CD1c-positive myeloid dendritic cell (primary cell): ENCODE data around the gene WDFY1.
A peak's percentile ranks its signal among the peaks of the same experiment; 100 is the strongest.
"Not testable (repeated sequence)": the region's sequence is repeated elsewhere in the genome, so short reads cannot be mapped to it uniquely, and the experiment has no call there.

Experiments
- DNase-seq: peaks from one replicate; pipeline ENCODE4 v3.0.0-alpha.2; 2016; ENCODE audit errors: extremely low spot score

WDFY1 gene

GRCh38 chr2:223896833-223897311, 48.3 kb downstream of the WDFY1 start:
- DNase-seq: peak; percentile 55

DNA sequence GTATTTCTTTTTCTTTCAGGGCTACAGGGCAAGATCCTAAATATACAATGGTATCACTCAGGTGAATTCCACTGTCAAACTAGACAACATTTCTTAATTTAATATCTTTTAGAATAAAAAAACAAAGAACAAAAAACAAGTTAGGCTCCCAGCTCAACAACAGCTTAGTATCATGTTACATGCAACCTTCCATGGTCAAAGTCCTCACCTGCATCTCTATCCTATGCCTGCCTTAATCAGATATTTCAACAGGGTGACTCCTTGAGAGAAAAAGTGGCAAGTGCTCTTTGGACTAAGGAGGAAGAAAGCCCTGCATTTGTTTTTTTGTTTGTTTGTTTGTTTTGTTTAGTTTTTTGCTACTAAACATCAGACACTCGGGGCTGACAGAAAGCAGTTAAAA, 50.2 kb downstream of the WDFY1 start:
- no peak for DNase-seq

DNA sequence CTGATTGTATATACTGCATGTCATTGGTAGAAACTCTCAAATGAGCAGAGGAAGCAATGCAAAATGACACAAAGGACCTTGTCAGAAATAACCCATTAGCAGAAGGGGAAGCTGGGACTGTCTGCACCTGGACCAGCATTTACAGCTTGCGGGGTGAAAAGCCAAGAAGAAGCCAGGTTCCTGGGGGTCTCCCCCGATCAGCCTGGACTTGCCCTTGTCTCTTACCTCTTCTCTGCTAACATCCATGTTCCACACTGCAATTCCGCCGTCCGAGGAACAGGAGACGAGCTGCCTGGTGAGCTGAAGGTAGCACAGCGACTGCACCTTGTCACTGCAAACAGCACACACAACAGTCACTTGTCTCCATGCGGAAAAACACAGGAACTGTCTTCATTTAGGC, 51.1 kb downstream of the WDFY1 start:
- DNase-seq: no peak

- peak; percentile 38 for DNase-seq
Observed at GRCh38 chr2:223890721-223891120, 54.4 kb downstream of the WDFY1 start.

DNA sequence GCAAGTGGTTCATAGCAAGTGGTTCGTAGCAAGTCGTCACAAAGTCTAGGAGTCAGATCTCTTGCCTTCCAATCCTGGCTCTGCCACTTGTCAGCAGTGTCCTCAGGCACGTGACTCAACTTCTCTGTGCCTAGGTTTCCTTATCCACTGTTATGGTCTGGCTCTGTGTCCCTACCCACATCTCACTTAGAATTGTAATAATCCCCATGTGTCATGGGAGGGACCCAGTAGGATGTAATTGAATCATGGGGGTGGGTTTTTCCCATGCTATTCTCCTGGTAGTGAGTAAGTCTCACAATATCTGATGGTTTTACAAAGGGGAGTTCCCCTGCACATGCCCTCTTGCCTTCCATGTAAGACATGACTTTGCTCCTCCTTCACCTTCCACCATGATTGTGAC, 55.9 kb downstream of the WDFY1 start:
- no peak for DNase-seq

DNA sequence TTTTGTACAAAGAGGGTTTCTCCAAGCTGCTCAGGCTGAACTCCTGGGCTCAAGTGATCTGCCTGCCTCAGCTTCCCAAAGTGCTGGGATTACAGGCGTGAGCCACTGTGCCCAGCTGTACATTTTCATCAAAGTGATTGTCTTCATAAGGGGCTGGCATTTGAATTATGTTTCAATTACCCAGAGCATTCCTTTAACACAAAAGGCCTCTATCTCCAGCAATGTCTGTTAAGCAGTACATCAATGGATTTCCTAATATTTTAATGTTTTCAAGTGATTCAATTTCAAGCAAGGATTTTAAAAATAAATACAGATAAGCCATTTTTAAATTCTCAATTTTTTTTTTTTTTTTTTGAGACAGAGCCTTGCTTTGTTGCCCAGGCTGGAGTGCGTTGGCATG, 56.9 kb downstream of the WDFY1 start:
- DNase-seq: no peak

DNA sequence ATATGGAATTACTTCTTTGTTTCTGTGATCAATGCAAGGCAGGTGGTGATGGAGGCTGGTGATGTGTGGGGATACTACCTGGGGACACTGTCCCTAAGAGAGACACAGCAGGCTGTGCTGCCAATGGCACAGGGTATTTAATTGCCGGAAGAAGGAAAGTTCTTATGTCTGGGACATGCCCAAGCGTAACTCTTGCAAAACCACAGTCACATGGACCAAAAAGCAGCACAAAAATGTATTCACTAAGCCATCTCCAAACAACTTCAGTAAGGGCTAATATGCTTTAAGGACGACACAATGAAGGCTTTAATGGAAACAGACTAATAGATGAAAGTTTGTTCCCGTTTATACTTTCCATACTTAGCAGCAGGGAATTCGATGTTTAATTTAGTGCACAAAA, 58.0 kb downstream of the WDFY1 start:
- no peak for DNase-seq

DNA sequence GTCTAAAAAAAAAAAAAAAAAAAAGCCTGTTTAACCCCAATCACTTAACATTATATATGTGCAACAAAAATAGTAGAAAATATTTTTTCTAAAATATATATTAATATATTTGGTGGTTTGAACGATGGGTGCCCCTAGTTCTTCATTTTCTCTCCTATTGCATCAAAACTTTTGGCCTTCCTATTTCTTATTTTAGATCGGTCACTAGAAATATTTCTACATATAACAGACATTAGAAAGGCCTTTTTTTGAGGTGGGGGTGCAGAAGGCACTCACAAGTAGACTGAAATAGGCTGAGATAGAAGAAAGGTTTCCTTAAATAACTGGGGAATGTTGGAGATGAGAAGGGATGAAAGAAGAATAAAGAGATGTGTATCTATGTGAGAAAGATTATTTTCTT, 58.4 kb downstream of the WDFY1 start:
- DNase-seq: no peak

DNA sequence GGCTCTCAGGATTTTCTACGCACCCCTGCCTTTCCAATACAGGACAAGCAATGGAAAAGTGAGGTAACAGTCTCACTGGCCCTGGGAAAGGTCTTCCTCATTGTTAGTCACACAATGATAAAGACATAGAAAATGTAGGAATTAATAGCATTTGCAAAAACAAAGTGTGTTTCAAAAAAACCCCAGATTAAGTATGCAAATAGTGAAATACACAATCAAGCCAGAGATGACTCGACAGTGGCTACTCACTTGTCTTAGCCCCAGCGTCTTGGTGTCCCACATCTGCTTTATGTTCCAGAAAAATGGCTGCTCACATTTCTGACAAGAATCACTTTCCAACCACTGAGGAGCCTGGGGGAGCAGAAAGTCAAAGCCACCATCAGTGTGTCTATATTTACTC, 60.7 kb downstream of the WDFY1 start:
- no peak for DNase-seq

- no peak for DNase-seq
Observed at GRCh38 chr2:223882715-223883114, 62.4 kb downstream of the WDFY1 start.

- no peak for DNase-seq
Observed at GRCh38 chr2:223880796-223881195, 64.3 kb downstream of the WDFY1 start.

- no peak for DNase-seq
Observed at GRCh38 chr2:223877721-223878410, 67.3 kb downstream of the WDFY1 start.

DNA sequence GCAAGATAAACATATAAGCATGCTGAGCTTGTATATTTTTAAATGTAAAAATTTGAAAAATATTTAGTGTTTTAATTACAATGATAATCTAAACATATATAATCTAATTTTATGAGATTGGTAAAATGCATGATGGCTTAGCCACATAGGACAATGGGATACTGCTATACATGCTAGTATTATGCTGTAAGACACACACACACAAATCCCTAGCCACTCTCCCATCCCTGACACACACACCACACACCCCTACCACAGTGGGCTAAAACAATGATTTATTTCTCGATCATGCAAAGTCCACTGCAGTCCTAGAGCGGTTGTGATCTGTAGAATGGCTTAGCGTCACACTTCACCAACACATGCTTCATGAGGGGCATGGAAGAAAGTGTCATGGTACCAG, 71.5 kb downstream of the WDFY1 start:
- DNase-seq: no peak

- DNase-seq: not testable (repeated sequence)
Observed at GRCh38 chr2:223872772-223873171, 72.4 kb downstream of the WDFY1 start.

- not testable (repeated sequence) for DNase-seq
Observed at GRCh38 chr2:223871661-223872060, 73.5 kb downstream of the WDFY1 start.

GRCh38 chr2:223870840-223871611, 74.1 kb downstream of the WDFY1 start:
- peak; percentile 38 for DNase-seq

- no peak for DNase-seq
Observed at GRCh38 chr2:223868005-223868404, 77.1 kb downstream of the WDFY1 start.

- DNase-seq: no peak
Observed at GRCh38 chr2:223865907-223866508, 79.1 kb downstream of the WDFY1 start.

GRCh38 chr2:223865124-223865523, 80.0 kb downstream of the WDFY1 start:
- DNase-seq: peak; percentile 16

GRCh38 chr2:223863491-223863890, 81.6 kb downstream of the WDFY1 start:
- DNase-seq: no peak

- DNase-seq: no peak
Observed at GRCh38 chr2:223860809-223861738, 84.1 kb downstream of the WDFY1 start.

DNA sequence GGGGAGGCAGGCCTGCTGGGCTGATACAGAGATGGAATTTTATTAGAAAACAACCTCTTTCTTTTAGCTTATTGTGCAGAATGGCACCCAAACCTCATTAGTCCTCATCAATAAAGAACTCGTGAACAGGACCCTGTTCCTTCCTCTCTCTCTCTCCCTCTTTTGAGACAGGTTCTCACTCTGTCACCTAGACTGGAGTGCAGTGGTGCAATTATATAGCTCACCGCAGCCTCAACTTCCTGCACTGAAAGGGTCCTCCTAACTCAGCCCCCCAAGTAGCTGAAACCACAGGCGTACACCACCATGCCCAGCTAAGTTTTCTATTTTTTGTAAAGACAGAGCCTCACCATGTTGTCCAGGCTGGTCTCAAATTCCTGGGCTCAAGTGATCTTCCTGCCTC, 86.1 kb downstream of the WDFY1 start:
- no peak for DNase-seq
